Cardiac muscle cell (in vitro differentiated cells and primary cell): ENCODE data around the gene IER3. TPM values are rescaled to one million over a fixed set of nuclear protein-coding genes. Genes with fewer than 3 reads are reported as not detected.

Experiments used
- DNase-seq, 2 donors: peaks; one replicate each; pipeline versions ENCODE4 v3.0.0 to v3.0.0-alpha.2; 2010 to 2017; ENCODE audit warnings: low read depth in 1 of 2, low spot score in 1 of 2
- H3K27ac ChIP-seq: fragments of 200-600 bp; sonication (generic); 2 replicates; pipeline ENCODE4 v1.5.1; 2016
- H3K27me3 ChIP-seq: fragments of 200-600 bp; sonication (generic); 2 replicates; pipeline ENCODE4 v1.6.0; 2016; ENCODE audit warnings: control low read depth
- H3K36me3 ChIP-seq: fragments of 200-600 bp; sonication (generic); 2 replicates; pipeline ENCODE4 v1.5.1; 2016; ENCODE audit warnings: control low read depth
- H3K4me1 ChIP-seq: fragments of 200-600 bp; sonication (generic); 2 replicates; pipeline ENCODE4 v1.8.1; 2017; ENCODE audit warnings: low read depth, mild to moderate bottlenecking, mixed run types
- H3K4me3 ChIP-seq: fragments of 200-600 bp; sonication (generic); 2 replicates; pipeline ENCODE4 v1.5.1; 2016; ENCODE audit warnings: mild to moderate bottlenecking
- H3K9me3 ChIP-seq: fragments of 200-600 bp; sonication (generic); 2 replicates; pipeline ENCODE4 v1.5.1; 2017; ENCODE audit warnings: low read depth, mild to moderate bottlenecking, control low read depth
- polyA plus RNA-seq: library from polyadenylated mRNA; unstranded; fragments of >200 nt; fragmentation: Nextera tagmentation; extraction: Ambion mirVana; gene quantifications from 2 replicates; pipeline ENCODE4 v1.2.1, GENCODE V29; 2016
- total RNA-seq: library from RNA; depleted of rRNA; stranded (reverse); fragments of >200 nt; gene quantifications from 2 replicates; pipeline ENCODE4 v1.2.3, GENCODE V29; 2016
- TF ChIP-seq, protein P1 (sequence below): IDR thresholded peaks from 2 replicates; pipeline ENCODE4 v1.5.1; 2012; ENCODE audit warnings: low read depth, mild to moderate bottlenecking, low read length

The IER3 gene
- total and polyA plus RNA-seq, 2 experiments from 2014 or later = 20.1 to 45.8 TPM

GRCh38 chr6:30709101-30709868, 35.1 kb downstream of the IER3 start:
- no peaks in the 10 kb centered on the region for H3K4me1 ChIP-seq
- no peaks in the 10 kb centered on the region for H3K9me3 ChIP-seq
- TF ChIP-seq, protein P1, sequence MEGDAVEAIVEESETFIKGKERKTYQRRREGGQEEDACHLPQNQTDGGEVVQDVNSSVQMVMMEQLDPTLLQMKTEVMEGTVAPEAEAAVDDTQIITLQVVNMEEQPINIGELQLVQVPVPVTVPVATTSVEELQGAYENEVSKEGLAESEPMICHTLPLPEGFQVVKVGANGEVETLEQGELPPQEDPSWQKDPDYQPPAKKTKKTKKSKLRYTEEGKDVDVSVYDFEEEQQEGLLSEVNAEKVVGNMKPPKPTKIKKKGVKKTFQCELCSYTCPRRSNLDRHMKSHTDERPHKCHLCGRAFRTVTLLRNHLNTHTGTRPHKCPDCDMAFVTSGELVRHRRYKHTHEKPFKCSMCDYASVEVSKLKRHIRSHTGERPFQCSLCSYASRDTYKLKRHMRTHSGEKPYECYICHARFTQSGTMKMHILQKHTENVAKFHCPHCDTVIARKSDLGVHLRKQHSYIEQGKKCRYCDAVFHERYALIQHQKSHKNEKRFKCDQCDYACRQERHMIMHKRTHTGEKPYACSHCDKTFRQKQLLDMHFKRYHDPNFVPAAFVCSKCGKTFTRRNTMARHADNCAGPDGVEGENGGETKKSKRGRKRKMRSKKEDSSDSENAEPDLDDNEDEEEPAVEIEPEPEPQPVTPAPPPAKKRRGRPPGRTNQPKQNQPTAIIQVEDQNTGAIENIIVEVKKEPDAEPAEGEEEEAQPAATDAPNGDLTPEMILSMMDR = no peak
- no peaks in the 10 kb centered on the region for H3K27me3 ChIP-seq
- DNase-seq = no peak
- H3K4me3 ChIP-seq = no peak overlapping the region
- peaks cover 44% of the 10 kb centered on the region for H3K36me3 ChIP-seq
- H3K27ac ChIP-seq = no peak overlapping the region

GRCh38 chr6:30707281-30707850, 37.0 kb downstream of the IER3 start:
- H3K4me3 ChIP-seq = no peak overlapping the region
- DNase-seq = no peak
- no peaks in the 10 kb centered on the region for H3K27me3 ChIP-seq
- H3K4me1 ChIP-seq = no peaks in the 10 kb centered on the region
- TF ChIP-seq, protein P1 = no peak
- no peaks in the 10 kb centered on the region for H3K9me3 ChIP-seq
- H3K36me3 ChIP-seq = peaks cover 38% of the 10 kb centered on the region
- H3K27ac ChIP-seq = no peak overlapping the region

- TF ChIP-seq, protein P1 = no peak
- Histone ChIP-seq H3K9me3 (no peaks in the 10 kb centered on the region), H3K4me1 (no peaks in the 10 kb centered on the region), H3K27me3 (no peaks in the 10 kb centered on the region), H3K27ac (no peak overlapping the region), H3K36me3 (peaks cover 26% of the 10 kb centered on the region), H3K4me3 (no peak overlapping the region)
- no peak for DNase-seq
Observed at GRCh38 chr6:30705620-30706019, 38.7 kb downstream of the IER3 start.

GRCh38 chr6:30703821-30704220, 40.5 kb downstream of the IER3 start:
- H3K36me3 ChIP-seq = peaks cover 21% of the 10 kb centered on the region
- TF ChIP-seq, protein P1 = no peak
- no peak for DNase-seq
- H3K9me3 ChIP-seq = no peaks in the 10 kb centered on the region
- no peaks in the 10 kb centered on the region for H3K27me3 ChIP-seq
- no peak overlapping the region for H3K4me3 ChIP-seq
- no peaks in the 10 kb centered on the region for H3K4me1 ChIP-seq
- no peak overlapping the region for H3K27ac ChIP-seq

DNA sequence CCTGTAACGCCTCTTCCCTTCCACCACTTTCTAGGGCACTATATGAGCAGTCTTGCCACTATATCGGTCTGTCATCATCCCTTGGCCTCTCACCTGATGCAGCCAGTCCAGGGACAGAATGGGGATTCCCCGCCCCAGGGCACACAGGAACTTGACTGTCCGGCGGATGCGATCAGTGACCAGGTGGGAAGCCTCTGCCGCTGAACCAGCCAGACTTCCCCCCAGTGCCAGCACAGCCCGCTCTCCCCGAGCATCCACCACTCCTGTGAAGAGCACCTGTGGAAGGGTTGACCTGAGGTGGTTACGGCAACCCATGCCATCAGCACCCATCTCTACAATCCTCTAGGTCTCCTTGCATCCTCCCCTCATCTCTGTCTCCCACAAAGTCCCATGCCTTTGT, 41.3 kb downstream of the IER3 start:
- H3K27ac ChIP-seq = no peak overlapping the region
- H3K4me1 ChIP-seq = no peaks in the 10 kb centered on the region
- DNase-seq = no peak

More for the DNA sequence above, 41.3 kb downstream of the IER3 start:
- H3K36me3 ChIP-seq = peaks cover 21% of the 10 kb centered on the region
- H3K4me3 ChIP-seq = no peak overlapping the region
- no peaks in the 10 kb centered on the region for H3K9me3 ChIP-seq
- no peaks in the 10 kb centered on the region for H3K27me3 ChIP-seq
- TF ChIP-seq, protein P1 = no peak
